IPS-18c (cell line): ENCODE results near the gene ADARB2.
"Not testable (repeated sequence)": the region's sequence is repeated elsewhere in the genome, so short reads cannot be mapped to it uniquely, and the experiment has no call there.

Source experiments
- H3K4me3 ChIP-seq: 2 replicates; pipeline ENCODE4 v1.7.0; 2013; ENCODE audit warnings: low read depth, mild to moderate bottlenecking, low read length, moderate library complexity; ENCODE audit not compliant: insufficient read depth
- H3K9me3 ChIP-seq: one replicate; pipeline ENCODE4 v1.6.1; 2013; ENCODE audit warnings: mild to moderate bottlenecking, low read length, moderate library complexity; ENCODE audit not compliant: control insufficient read depth, insufficient read depth

Gene ADARB2

DNA sequence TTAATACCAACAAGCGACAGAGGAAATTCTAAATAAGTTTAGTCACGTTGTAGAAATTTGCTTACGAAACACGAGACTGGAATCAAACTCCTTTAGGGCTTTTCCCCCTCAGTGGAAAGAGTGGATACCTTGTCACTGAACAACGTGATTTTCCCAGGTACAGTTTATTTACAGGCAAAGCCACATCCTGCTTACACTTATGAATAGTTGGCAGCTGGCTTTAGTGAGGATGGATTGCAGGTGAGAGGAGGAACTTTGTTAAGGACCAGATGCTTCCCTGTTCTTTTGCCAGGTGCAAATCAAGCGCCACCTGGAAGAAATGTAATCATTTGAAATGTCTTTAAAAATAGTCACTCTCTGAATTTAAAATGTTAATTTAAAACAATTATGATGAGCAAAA, 282.4 kb downstream of the ADARB2 start:
- no peak overlapping the region for H3K4me3 ChIP-seq

DNA sequence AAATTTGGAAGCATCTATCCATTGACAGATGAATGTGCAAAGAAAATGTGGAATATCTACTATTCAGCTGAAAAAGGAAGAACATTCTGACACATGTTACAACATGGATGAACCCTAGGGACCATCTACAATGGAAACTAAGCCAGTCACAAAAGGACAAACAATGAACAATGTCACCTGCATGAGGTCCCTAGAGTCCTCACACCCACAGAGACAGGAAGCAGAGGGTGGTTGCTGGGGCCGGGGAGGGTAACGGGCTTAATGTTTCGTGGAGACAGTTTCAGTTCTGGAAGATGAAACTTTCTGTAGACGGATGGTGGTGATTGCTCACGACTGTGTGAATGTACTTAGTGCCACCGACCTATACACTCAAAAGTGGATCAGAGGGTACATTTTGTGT, 282.9 kb downstream of the ADARB2 start:
- Histone ChIP-seq H3K9me3 (peaks cover 2% of the 10 kb centered on the region), H3K4me3 (no peak overlapping the region)

More for the DNA sequence above, 282.4 kb downstream of the ADARB2 start:
- H3K9me3 ChIP-seq: no peaks in the 10 kb centered on the region

DNA sequence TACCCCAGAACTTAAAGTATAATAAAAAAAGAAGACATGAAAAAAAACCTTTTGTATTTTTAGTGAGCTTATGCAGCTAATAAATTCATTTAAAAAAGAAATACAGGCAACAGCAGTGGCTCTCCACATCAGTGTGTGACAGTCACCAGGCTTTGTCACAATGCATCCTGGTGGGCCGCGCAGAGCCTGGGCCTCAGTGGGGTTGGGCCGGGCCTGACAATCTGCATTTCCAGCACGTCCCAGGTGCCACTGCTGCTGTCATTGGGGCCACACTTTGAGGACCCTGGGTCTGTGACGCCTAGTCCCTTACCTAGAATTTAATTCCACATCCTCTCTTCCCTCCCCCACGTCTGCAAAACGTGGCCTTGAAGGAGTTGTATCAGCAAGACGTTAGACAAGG, 284.5 kb downstream of the ADARB2 start:
- Histone ChIP-seq H3K9me3 (peaks cover 2% of the 10 kb centered on the region), H3K4me3 (no peak overlapping the region)

GRCh38 chr10:1451941-1452340, 285.4 kb downstream of the ADARB2 start:
- H3K4me3 ChIP-seq: no peak overlapping the region
- peaks cover 2% of the 10 kb centered on the region for H3K9me3 ChIP-seq

- Histone ChIP-seq H3K4me3 (no peak overlapping the region), H3K9me3 (peaks cover 2% of the 10 kb centered on the region)
These were observed 285.9 kb downstream of the ADARB2 start for GRCh38 chr10:1451362-1451888.

DNA sequence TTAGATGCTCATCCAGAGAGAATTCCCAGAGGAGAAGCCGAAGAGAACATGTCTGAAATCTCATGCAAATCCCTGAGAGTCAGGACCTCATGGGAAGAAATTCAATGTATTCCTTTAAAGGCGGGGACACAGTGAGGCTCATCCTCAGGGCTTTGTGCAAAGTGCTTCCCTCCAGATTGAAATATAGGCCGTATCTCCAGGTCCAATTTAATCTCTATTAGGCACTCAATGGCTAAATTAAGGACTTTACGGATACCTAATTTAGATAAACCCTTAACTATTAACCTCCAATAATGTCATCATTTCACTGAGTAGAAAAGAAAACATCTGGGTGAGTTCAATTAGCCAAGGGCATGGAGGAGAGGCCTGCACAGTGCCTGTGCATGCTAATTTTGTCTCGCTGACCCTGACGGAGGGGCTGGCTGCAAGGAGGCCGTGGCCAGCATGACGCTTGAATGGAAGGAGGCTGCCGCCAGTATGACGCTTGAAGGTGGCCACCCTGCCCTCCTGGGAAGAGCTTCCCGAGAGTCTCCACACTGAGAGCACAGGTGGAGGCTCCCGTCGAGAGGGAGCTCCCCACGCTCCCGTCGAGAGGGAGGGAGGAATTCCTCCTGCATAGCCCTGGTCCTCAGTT, 287.6 kb downstream of the ADARB2 start:
- Histone ChIP-seq H3K9me3 (peaks cover 2% of the 10 kb centered on the region), H3K4me3 (no peak overlapping the region)

GRCh38 chr10:1449021-1449420, 288.3 kb downstream of the ADARB2 start:
- H3K4me3 ChIP-seq: no peak overlapping the region
- H3K9me3 ChIP-seq: peaks cover 2% of the 10 kb centered on the region

DNA sequence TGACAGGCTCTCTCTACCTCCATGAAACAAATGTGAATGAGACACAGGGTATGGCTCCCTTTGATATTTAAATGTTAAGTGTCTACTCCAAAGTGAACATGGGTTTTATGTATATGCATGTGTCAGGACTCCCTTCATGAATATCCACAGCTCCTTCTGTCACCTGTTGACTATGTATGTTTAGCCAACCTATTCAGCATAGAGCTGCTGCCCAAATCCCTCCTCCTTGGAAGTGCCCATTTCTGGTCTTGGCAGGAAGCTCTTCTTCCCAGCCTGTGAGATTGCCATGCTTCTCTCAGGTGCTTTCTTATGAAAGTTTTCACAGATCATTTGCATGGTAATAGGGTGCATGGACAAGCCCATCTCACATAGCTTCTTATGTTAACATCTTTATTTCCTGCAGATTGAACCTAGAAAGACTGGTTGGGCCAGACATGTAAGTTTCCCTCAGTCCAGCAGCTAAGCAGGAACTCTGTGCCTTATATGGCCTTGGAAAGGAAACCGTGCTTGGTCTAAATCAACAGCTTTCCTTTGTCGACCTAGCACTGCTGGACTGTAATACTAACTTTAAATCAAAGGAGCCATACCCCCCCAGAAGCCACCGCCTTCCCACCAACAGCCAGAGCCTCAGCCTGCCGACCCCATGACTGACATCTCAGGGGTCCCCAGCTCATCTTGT, 288.9 kb downstream of the ADARB2 start:
- no peak overlapping the region for H3K4me3 ChIP-seq
- H3K9me3 ChIP-seq: peaks cover 2% of the 10 kb centered on the region

DNA sequence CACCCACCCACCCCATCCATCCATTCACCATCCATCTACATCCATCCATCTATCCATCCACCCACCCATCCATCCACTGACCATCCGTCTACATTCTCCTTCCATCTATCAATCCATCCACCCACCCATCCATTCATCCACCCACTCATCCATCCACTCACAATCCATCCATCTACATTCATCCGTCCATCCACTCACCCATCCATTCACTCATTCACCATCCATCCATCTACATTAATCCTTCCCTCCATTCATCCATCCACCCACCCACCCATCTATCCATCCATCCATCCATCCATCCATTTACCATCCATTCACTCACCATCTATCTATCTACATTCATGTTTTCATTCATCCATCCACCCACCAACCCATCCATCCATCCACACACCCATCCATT, 292.5 kb downstream of the ADARB2 start:
- Histone ChIP-seq H3K4me3 (no peak overlapping the region), H3K9me3 (peaks cover 2% of the 10 kb centered on the region)

DNA sequence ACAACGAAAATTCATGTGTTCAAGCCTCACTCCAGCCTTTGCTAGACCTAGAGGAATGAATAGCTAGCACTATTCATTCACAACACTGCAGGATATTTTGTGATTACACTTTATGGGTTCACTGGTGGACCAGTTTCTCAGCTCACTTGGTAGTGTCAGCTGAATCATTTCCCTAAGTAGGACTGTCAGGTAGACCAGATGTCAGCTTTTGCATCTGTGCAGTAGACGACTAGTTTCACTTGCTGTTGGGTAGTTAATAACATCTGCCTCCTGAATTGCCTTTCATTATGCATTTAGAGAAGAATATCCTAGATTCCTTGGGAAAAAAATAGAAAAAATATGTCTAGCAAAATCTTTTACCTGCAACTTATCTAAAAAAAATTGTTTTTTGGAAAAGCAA, 296.4 kb downstream of the ADARB2 start:
- no peaks in the 10 kb centered on the region for H3K9me3 ChIP-seq
- H3K4me3 ChIP-seq: no peak overlapping the region

- Histone ChIP-seq H3K4me3 (no peak overlapping the region), H3K9me3 (no peaks in the 10 kb centered on the region)
These were observed 302.2 kb downstream of the ADARB2 start for GRCh38 chr10:1434912-1435692.

GRCh38 chr10:1434202-1434601, 303.1 kb downstream of the ADARB2 start:
- Histone ChIP-seq H3K9me3 (no peaks in the 10 kb centered on the region), H3K4me3 (no peak overlapping the region)

- no peaks in the 10 kb centered on the region for H3K9me3 ChIP-seq
- H3K4me3 ChIP-seq: no peak overlapping the region
These were observed 305.2 kb downstream of the ADARB2 start for GRCh38 chr10:1432161-1432560.

DNA sequence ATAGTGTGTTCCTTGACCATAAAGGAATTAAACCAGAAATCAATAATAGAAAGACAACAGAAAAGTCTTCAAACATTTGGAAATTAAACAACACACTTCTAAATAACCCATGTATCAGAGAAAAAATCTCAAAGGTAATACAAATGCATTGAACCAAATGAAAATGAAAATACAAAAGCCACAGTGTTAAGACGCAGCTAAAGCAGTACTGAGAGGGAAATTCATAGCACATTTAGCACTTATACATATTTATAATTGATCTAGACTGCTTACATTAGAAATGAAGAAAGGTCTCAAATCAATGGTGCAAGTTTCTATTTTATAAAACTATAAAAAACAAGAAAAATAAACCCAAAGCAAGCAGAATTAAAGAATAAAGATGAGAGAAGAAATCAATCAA, 306.1 kb downstream of the ADARB2 start:
- H3K4me3 ChIP-seq: no peak overlapping the region
- H3K9me3 ChIP-seq: no peaks in the 10 kb centered on the region

DNA sequence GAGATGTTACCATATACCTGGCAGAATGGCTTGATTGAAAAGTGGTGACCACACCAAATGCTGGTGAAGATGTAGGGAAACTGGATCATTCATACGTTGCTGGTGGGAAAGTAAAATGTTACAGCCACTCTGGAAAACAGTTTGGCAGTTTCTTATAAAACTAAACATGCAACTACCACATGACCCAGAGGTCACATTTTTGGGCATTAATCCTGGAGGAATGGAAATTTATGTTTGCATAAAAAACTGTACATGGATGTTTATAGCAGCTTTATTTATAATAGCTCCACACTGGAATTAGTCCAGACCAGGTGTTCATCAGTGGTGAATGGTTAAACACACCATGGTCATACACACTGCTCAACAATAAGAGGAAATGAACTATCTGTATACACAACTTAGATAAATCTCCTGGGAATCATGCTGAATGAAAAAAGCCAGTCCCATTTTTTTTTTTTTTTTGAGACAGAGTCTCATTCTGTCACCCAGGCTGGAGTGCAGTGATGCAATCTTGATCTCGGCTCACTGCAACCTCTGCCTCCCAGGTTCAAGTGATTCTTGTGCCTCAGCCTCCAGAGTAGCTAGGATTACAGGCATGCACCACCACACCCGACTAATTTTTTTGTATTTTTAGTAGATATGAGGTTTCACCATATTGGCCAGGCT, 309.7 kb downstream of the ADARB2 start:
- H3K4me3 ChIP-seq, H3K9me3 ChIP-seq: not testable (repeated sequence)

- no peak overlapping the region for H3K4me3 ChIP-seq
- H3K9me3 ChIP-seq: no peaks in the 10 kb centered on the region
These were observed 310.5 kb downstream of the ADARB2 start for GRCh38 chr10:1426786-1427185.

DNA sequence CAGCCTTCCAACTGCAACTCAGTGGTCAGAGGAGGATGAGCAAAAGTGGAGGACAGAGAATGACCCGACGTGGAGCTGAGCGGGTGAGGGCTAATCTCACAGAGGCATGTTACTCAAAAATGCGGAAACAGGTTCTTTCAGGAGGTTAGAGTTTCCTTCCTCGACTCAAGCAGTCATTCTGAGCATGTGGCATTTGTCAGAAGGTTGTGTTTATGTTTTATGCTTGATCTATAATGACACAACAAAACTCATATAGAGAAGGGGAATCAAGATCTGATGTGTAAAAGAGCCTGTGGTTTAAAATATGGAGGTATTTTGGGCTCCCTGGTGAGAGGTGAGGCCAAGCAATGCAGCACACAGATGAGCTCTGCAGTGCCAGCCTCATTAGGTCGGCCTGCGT, 311.4 kb downstream of the ADARB2 start:
- H3K4me3 ChIP-seq: no peak overlapping the region
- H3K9me3 ChIP-seq: no peaks in the 10 kb centered on the region
